RKO (cell line): ENCODE data around the gene TPCN2.

Experiments
- DNase-seq: peaks from one replicate; pipeline ENCODE4 v3.0.0-alpha.2; 2016; ENCODE audit warnings: low spot score

The TPCN2 gene

GRCh38 chr11:69167130-69167915, 118.6 kb downstream of the TPCN2 start:
- DNase-seq, result no peak

DNA sequence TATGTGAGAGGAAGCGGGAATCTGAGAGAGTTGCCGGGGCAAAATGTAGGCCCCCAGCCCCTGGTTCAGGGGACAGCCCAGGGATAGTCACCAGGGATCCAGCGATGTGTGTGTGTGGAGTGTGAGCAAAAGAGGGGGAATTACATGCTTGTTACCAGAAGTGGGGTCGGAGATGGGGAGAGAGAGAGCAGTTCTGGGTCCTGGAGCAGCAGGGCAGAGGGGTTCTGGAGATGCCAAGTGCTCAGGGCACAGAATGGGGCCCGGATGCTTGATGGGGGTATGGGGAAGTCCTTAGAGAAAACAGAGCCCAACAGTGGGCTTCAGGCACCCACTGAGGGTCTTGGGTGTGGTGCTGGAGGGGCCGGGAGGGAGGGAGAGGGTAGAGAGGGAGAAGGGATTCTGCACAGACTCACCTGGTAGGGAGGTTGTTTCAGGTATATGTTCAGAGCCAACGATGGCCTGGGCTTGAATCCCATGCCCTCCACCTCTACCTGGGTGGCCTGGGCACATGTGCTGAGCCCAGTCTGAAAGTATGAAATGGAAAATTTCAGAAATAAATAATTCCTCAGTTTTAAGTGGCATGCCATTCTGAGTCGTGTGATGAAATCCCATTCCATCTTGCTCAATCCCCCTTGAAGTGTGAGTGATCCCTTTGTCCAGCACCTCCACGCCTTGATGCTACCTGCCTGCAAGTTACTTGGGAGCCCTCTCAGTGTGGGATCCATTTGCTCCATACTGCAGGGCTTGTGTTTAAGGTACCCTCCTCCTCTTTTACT, 119.4 kb downstream of the TPCN2 start:
- DNase-seq, result no peak

DNA sequence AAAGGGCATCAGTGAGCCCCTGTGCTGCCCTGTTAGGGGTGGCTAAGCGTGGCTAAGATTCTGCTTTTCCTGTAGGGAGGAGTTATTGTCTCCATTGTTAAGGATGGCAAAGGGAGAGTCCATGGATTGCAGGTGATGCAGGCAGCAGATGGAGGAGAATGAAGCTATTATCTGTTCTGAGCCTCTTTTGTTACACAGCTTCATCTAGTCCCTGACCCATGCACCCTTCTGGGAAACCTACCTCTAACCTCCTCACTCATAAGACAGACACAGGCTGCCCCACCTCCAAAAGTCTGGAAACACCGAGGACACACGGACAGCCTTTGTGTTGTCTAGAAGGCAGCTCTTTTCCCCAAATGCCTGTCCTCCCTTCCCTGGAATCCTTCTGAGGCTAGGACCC, 120.7 kb downstream of the TPCN2 start:
- no peak for DNase-seq

DNA sequence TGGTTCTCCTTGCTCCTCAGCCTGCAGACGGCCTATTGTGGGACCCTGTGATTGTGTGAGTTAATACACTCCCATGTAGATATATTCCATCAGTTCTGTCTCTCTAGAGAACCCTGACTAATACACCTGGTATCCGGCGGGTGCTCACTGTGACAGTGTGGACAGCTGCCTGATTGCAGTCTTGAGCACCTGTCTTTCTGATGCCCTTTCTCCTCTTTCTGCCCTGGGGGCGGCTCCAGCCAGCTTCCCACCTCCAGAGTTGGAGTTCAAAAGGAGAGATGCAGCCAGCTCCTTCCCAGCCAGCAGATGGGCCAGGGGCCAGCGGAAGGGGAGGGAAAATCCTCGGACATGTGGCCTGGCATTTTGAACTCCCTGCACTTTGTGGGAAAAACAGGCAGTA, 122.0 kb downstream of the TPCN2 start:
- no peak for DNase-seq

DNA sequence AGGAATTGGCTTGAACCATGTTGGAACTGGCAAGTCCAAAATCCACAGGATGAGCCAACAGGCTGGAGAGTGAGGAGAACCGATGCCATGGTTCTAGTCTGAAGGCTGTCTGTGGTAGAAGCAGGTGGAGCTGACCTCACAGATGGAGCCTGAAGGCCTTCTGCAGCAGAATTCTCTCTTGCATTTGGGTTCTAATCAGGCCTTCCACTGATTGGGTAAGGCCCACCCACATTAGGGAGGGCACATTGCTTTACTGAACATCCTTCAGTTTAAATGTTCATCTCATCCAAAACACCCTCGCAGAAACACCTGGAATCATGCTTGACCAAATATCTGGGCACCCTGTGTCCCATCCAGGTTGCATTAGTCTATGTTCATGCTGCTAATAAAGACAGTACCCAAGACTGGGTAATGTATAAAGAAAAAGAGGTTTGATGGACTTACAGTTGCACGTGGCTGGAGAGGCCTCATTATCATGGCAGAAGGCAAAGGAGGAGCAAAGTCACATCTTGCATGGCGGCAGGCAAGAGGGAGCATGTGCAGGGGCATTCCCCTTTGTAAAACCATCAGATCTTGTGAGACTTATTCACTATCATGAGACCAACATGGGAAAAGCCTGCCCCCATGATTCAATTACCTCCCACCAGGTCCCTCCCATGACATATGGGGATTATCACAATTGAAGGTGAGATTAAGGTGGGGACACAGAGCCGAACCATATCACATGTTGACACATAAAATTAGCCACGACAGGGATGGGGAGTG, 122.9 kb downstream of the TPCN2 start:
- DNase-seq, result no peak

DNA sequence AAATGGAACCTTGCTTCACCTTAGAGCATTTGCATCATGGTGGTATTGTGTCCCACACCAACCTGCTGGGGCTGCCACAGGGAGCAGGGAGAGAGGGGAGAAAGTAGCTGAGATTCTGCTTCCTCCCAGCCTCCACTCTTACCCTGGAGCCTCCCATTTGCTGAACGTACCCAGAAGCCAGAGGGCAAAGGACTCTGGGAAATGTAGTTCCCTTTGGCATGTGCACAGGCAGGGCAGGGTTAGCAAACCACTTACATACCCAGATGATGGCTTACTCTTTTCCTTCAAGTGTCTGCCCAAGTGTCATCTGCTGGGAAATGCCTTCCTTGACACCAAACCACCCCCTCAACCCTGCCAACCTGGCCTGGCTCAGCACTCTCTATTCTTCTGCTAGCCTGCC, 123.9 kb downstream of the TPCN2 start:
- no peak for DNase-seq

- no peak for DNase-seq
Observed at GRCh38 chr11:69173331-69173730, 124.6 kb downstream of the TPCN2 start.

DNA sequence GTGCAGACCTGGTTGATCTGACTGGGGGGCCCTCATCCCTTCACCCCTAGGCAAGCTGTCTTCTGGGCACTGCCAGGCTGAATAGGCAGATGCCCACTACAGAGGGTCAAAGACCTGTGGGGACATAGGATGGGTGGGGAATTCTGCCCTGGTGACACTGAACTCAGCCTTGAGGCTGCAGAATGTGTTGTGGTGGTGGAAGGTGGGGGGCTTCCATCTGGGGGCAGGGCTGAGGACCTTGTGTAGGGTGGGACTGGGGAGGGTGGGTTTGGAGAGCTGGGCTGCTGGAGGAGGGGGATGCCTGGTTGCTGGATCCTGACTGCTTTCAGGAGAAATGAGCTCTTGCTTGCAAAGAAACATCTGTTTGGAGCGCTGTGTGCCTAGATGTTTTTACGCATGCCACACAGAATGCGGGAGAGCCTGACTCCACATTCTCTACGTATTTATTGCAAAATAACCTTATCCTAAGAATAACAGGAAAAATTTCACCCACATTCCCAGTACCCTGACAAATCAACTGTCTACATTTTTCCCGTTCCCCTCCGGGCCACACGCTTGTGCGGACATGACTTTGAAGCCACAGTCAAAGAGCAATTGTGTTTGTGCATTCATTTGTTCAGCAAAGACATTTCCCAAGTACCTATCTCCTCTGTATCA, 125.3 kb downstream of the TPCN2 start:
- DNase-seq, result no peak

DNA sequence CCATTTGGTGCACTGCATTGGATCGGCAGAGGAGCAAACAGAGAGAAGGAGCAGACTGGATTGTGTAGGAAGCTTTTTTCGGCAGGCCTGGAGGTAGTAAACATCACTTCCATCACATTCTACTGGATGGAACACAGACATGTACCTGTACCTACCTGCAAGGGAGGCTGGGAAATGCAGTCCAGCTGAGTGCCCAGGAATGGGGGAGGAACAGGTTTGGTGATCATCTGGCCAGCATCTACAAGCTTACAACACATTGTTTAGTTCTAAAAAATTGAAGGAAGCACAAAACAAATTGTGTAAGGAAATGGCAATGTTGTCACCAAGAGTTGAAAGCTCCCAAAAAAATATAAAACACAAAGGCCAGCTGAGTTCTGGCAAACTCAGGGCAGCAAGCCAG, 126.1 kb downstream of the TPCN2 start:
- no peak for DNase-seq

- no peak for DNase-seq
Observed at GRCh38 chr11:69178819-69179482, 130.2 kb downstream of the TPCN2 start.

DNA sequence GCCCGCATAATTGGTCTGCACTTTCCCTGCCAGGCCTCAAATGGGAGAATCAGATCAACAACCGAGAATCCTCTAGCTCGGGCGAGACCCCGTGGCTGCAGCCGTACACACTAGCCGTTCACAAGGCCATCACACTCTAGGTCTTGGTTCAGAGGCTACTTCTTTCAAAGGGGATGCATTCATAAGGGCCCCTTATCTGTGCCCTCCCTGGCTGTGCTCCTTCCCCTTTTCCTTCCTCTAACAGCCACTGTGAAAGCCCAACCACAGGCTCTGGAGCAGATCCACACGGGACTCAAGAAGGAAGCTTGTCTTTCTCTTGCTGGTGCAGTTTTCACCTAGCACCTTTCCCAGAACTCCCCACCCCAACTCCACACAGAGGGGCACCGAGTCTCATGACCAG, 131.5 kb downstream of the TPCN2 start:
- no peak for DNase-seq

DNA sequence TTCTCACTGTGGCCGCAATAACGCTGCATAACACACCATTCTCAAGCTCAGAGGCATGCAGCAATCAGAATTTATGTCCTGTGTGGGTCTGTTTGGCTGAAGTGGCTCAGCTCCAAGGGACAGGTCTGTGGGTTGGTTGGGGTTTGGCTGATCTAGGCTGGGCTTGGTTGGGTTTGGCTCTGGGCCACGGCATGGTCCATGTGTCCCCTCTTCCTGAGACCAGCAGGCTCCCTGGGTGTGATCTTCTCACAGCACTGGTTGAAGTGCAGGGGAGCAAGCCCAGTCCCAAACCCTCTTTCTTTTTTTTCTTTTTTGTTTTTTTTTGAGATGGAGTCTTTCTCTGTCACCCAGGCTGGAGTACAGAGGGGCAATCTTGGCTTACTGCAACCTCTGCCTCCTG, 132.0 kb downstream of the TPCN2 start:
- no peak for DNase-seq

GRCh38 chr11:69183613-69184012, 134.9 kb downstream of the TPCN2 start:
- DNase-seq, result no peak
